22Rv1 (cell line): ENCODE data around the gene LMTK2.

Experiments
- H3K27ac ChIP-seq: fragments of 450-650 bp; 2 replicates; pipeline ENCODE4 v1.5.1; 2017
- CTCF ChIP-seq: fragments of 450-650 bp; IDR thresholded peaks from 2 replicates; pipeline ENCODE4 v1.5.1; 2017; ENCODE audit warnings: mild to moderate bottlenecking
- ZFX ChIP-seq: fragments of 450-650 bp; IDR thresholded peaks from 2 replicates; pipeline ENCODE4 v1.6.1; 2017; ENCODE audit warnings: antibody characterized with exemption, borderline replicate concordance

The LMTK2 gene

GRCh38 chr7:98075801-98076200 lies 30.9 kb upstream of the LMTK2 start:
- H3K27ac ChIP-seq = no peak overlapping the region
- TF ChIP-seq CTCF = no peak
- no peak for TF ChIP-seq ZFX

DNA sequence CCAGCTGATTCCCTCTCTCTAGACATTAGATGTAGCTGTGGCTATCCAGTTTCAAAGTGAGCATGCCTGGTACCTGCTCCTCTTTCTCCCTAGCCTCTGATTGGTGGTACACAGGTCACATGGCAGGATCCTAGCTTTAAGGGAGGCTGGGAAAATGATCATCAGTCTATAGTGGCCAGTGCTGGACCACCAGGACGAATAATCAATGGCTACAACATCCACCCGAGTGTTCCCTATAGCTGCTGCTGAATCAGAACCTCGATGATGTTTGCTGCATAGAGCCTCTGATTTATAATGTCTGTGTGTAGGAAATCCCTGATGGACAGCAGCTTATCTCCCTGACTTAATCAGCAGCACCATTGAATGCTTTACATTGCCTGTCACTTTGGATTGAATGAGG lies 28.9 kb upstream of the LMTK2 start:
- no peak for TF ChIP-seq CTCF
- no peak for TF ChIP-seq ZFX

DNA sequence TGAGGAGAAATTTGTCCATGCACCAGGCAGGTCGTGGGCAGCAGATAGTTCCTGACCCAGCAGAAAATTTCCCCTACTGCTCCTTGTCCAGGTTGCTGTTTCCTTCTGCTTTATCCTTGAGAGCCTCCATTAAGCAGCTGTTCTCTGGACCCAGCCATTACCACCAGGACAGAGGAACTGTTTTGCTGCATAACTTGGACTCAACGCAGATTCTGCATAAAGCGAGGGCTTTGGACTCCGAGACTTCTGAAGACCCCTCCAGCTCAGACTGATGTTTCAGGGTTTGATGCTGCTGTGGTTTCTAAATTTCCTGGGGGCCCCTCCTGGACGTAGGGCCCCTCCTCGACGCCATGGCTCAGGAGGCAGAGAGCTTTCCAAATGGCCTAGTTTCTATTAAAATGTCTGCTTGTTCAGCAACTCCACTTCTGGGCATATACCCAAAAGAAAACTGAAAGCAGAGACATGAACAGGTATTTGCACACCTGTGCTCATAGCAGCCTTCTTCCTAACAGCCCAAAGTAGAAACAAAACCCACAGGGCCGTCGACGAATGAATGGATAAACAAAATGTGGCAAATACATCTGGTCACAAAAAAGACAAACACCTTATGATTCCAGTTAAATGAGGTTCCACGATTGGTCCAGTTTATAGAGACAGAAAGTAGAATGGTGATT lies 28.3 kb upstream of the LMTK2 start:
- H3K27ac ChIP-seq = no peak overlapping the region
- TF ChIP-seq ZFX (no peak), CTCF (no peak)

More for the DNA sequence above, 28.9 kb upstream of the LMTK2 start:
- H3K27ac ChIP-seq = no peak overlapping the region

GRCh38 chr7:98079891-98080648 lies 26.6 kb upstream of the LMTK2 start:
- H3K27ac ChIP-seq = no peak overlapping the region

DNA sequence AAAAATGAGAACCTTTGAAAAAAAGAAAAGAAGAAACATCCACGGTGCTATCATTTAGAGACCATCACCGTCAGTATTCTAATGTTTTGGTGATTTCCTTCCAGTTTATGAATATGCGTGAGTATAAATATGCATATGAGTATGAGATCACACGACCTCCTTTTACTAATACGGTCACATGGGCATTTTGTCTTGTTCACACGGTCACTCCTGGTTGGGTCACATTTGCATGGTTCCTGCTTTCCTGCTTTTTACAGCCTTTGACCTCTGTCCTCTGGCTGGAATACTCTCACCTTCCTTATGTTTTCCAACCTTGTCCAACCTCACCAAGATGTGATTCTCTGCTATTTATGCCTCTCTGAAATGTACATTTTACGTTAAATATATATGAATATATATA lies 25.3 kb upstream of the LMTK2 start:
- no peak for TF ChIP-seq ZFX
- H3K27ac ChIP-seq = no peak overlapping the region

More at GRCh38 chr7:98079891-98080648, 26.6 kb upstream of the LMTK2 start:
- TF ChIP-seq ZFX (no peak), CTCF (no peak)

- no peak overlapping the region for H3K27ac ChIP-seq
- TF ChIP-seq CTCF (no peak), ZFX (no peak)
These were observed 22.0 kb upstream of the LMTK2 start for GRCh38 chr7:98084631-98085030.

- no peak overlapping the region for H3K27ac ChIP-seq
- TF ChIP-seq ZFX (no peak), CTCF (no peak)
These were observed 21.0 kb upstream of the LMTK2 start for GRCh38 chr7:98085674-98086073.

- TF ChIP-seq ZFX (no peak), CTCF (no peak)
- no peak overlapping the region for H3K27ac ChIP-seq
These were observed 20.4 kb upstream of the LMTK2 start for GRCh38 chr7:98086281-98086718.
